Measurements from ENCODE around the gene LRRC71.

DNA sequence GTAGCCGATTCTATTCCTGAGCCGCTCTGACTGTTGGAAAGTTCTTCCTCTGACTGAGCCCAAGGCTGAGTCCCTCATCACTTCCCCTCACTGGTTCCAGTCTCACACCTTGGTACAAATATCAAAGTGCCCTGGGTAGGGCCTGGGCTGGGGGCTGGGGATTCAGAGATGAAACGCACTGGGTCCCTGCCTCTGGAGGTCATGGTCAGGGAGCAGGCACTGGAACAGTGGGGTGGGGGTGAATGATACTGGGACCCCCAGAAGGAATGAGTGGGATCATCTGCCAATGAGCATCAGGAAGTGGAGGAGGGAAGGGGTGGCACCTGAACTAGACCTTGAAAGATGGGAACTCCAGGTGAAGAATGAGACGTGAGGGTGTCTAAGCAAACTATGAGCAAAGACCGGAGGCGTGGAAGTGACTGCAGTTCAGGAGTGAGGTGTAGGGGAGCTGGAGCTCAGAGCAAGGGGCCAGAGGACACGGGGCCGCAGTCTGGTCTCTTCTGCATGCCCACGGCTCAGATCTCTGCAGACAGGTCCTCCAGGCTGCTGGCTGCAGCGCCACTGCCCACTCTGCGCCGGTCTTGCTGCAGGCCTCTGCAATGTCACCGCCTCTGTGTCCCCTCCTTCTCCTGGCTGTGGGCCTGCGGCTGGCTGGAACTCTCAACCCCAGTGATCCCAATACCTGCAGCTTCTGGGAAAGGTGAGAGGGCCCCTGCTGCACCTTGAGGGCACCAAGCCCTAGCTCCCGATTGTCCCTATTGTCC is 16.9 kb upstream of the LRRC71 start:
- TF ChIP-seq, protein P1, sequence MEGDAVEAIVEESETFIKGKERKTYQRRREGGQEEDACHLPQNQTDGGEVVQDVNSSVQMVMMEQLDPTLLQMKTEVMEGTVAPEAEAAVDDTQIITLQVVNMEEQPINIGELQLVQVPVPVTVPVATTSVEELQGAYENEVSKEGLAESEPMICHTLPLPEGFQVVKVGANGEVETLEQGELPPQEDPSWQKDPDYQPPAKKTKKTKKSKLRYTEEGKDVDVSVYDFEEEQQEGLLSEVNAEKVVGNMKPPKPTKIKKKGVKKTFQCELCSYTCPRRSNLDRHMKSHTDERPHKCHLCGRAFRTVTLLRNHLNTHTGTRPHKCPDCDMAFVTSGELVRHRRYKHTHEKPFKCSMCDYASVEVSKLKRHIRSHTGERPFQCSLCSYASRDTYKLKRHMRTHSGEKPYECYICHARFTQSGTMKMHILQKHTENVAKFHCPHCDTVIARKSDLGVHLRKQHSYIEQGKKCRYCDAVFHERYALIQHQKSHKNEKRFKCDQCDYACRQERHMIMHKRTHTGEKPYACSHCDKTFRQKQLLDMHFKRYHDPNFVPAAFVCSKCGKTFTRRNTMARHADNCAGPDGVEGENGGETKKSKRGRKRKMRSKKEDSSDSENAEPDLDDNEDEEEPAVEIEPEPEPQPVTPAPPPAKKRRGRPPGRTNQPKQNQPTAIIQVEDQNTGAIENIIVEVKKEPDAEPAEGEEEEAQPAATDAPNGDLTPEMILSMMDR (IDR thresholded peaks at IDR 0.05) = no peak
- TF ChIP-seq POLR2AphosphoS5 (IDR thresholded peaks at IDR 0.05) = no peak
- TF ChIP-seq POLR2A (IDR thresholded peaks at IDR 0.05) = no peak

Data from breast epithelium (tissue), 3 donors.